Progenitor cell of endocrine pancreas (in vitro differentiated cells): ENCODE measurements around the gene PM20D1. TPM values are rescaled to one million over a fixed set of nuclear protein-coding genes. Genes with fewer than 3 reads are reported as not detected.
"Not testable (repeated sequence)": the region's sequence is repeated elsewhere in the genome, so short reads cannot be mapped to it uniquely, and the experiment has no call there.

Experiments
- DNase-seq: peaks from one replicate; pipeline ENCODE4 v3.0.0; 2021; ENCODE audit warnings: low spot score; ENCODE audit not compliant: unreplicated experiment
- H3K27ac Mint-ChIP-seq: 2 replicates; pipeline ENCODE4 v1.8.0; 2021; ENCODE audit warnings: mild to moderate bottlenecking, moderate library complexity, mixed read lengths
- H3K27me3 Mint-ChIP-seq: 2 replicates; pipeline ENCODE4 v1.8.0; 2021; ENCODE audit warnings: mixed read lengths
- H3K36me3 Mint-ChIP-seq: 2 replicates; pipeline ENCODE4 v1.8.0; 2022; ENCODE audit warnings: mixed read lengths; ENCODE audit not compliant: insufficient read depth
- H3K4me1 Mint-ChIP-seq: 2 replicates; pipeline ENCODE4 v1.8.0; 2021; ENCODE audit warnings: low read depth, mixed read lengths
- H3K4me3 Mint-ChIP-seq: 2 replicates; pipeline ENCODE4 v1.8.0; 2021; ENCODE audit warnings: low read depth, mild to moderate bottlenecking, moderate library complexity, mixed read lengths
- H3K9me3 Mint-ChIP-seq: 2 replicates; pipeline ENCODE4 v1.8.0; 2021; ENCODE audit warnings: low read depth, mixed read lengths
- CTCF ChIP-seq: fragments of 200-600 bp; sonication (generic); IDR thresholded peaks from one replicate; pipeline ENCODE4 v1.5.0; 2021; ENCODE audit warnings: antibody characterized with exemption, mild to moderate bottlenecking; ENCODE audit not compliant: unreplicated experiment
- total RNA-seq: library from RNA; stranded (reverse); gene quantifications from 2 replicates; pipeline ENCODE4 v1.2.1, GENCODE V29; 2021

The PM20D1 gene
- total RNA-seq, 1 donor from 2014 or later, result not detected

- Mint-ChIP-seq H3K27ac (no peak overlapping the region), H3K36me3 (no peaks in the 10 kb centered on the region), H3K9me3 (no peaks in the 10 kb centered on the region), H3K4me3 (no peak overlapping the region), H3K27me3 (no peaks in the 10 kb centered on the region), H3K4me1 (no peaks in the 10 kb centered on the region)
- no peak for TF ChIP-seq CTCF
- no peak for DNase-seq
Observed at GRCh38 chr1:205832326-205832751, 17.6 kb downstream of the PM20D1 start.

GRCh38 chr1:205827623-205828022 is 22.3 kb downstream of the PM20D1 start:
- Mint-ChIP-seq H3K27me3 (peaks cover 6% of the 10 kb centered on the region), H3K4me1 (peaks cover 8% of the 10 kb centered on the region), H3K4me3 (no peak overlapping the region), H3K9me3 (peaks cover 5% of the 10 kb centered on the region), H3K36me3 (no peaks in the 10 kb centered on the region), H3K27ac (no peak overlapping the region)
- no peak for DNase-seq
- no peak for TF ChIP-seq CTCF

- no peak overlapping the region for H3K4me3 Mint-ChIP-seq
- H3K9me3 Mint-ChIP-seq, result peaks cover 5% of the 10 kb centered on the region
- peaks cover 6% of the 10 kb centered on the region for H3K27me3 Mint-ChIP-seq
- DNase-seq, result no peak
- peaks cover 8% of the 10 kb centered on the region for H3K4me1 Mint-ChIP-seq
- H3K27ac Mint-ChIP-seq, result no peak overlapping the region
- no peak for TF ChIP-seq CTCF
- no peaks in the 10 kb centered on the region for H3K36me3 Mint-ChIP-seq
Observed at GRCh38 chr1:205826995-205827394, 22.9 kb downstream of the PM20D1 start.

GRCh38 chr1:205826016-205826806 is 23.7 kb downstream of the PM20D1 start:
- TF ChIP-seq CTCF, result no peak
- no peak for DNase-seq
- no peak overlapping the region for H3K4me3 Mint-ChIP-seq
- H3K27ac Mint-ChIP-seq, result no peak overlapping the region
- peaks cover 6% of the 10 kb centered on the region for H3K27me3 Mint-ChIP-seq
- H3K9me3 Mint-ChIP-seq, result peaks cover 5% of the 10 kb centered on the region
- no peaks in the 10 kb centered on the region for H3K36me3 Mint-ChIP-seq
- peaks cover 8% of the 10 kb centered on the region for H3K4me1 Mint-ChIP-seq

GRCh38 chr1:205824180-205824579 is 25.8 kb downstream of the PM20D1 start:
- TF ChIP-seq CTCF, result no peak
- H3K27me3 Mint-ChIP-seq, result peaks cover 6% of the 10 kb centered on the region
- no peak overlapping the region for H3K27ac Mint-ChIP-seq
- no peak overlapping the region for H3K4me3 Mint-ChIP-seq
- H3K4me1 Mint-ChIP-seq, result peaks cover 8% of the 10 kb centered on the region
- H3K36me3 Mint-ChIP-seq, result no peaks in the 10 kb centered on the region
- DNase-seq, result no peak
- peaks cover 5% of the 10 kb centered on the region for H3K9me3 Mint-ChIP-seq

- not testable (repeated sequence) for H3K27ac Mint-ChIP-seq, DNase-seq, H3K4me1 Mint-ChIP-seq, H3K9me3 Mint-ChIP-seq, H3K4me3 Mint-ChIP-seq, H3K27me3 Mint-ChIP-seq, H3K36me3 Mint-ChIP-seq
Observed at GRCh38 chr1:205823260-205823659, 26.7 kb downstream of the PM20D1 start.
